NT2/D1 (cell line): ENCODE data around the gene ANXA4.
A peak's percentile ranks its signal among the peaks of the same experiment; 100 is the strongest.

Source experiments
- DNase-seq: peaks from one replicate; pipeline ENCODE4 v3.0.0-alpha.2; 2011; ENCODE audit warnings: low read depth, low spot score
- H3K27me3 ChIP-seq: 2 replicates; pipeline ENCODE4 v1.6.0; 2011; ENCODE audit warnings: mild to moderate bottlenecking; ENCODE audit not compliant: insufficient read length, insufficient read depth
- H3K36me3 ChIP-seq: 2 replicates; pipeline ENCODE4 v1.6.1; 2011; ENCODE audit warnings: mild to moderate bottlenecking, low read length, mixed read lengths; ENCODE audit not compliant: insufficient read depth, insufficient read length
- H3K4me1 ChIP-seq: 2 replicates; pipeline ENCODE4 v1.5.1; 2011; ENCODE audit not compliant: insufficient read depth, insufficient read length
- H3K4me3 ChIP-seq: 2 replicates; pipeline ENCODE4 v1.5.1; 2011; ENCODE audit warnings: low read depth; ENCODE audit not compliant: insufficient read length
- H3K9ac ChIP-seq: 2 replicates; pipeline ENCODE4 v1.6.0; 2011; ENCODE audit warnings: low read depth; ENCODE audit not compliant: insufficient read length
- H3K9me3 ChIP-seq: 2 replicates; pipeline ENCODE4 v1.5.1; 2011; ENCODE audit warnings: mild to moderate bottlenecking, low read length; ENCODE audit not compliant: insufficient read depth
- SUZ12 ChIP-seq: IDR thresholded peaks from 2 replicates; pipeline ENCODE4 v1.6.1; 2011; ENCODE audit not compliant: insufficient read length, insufficient read depth; ENCODE audit errors: extremely low read depth
- YY1 ChIP-seq: IDR thresholded peaks from 2 replicates; pipeline ENCODE4 v1.6.1; 2011; ENCODE audit not compliant: insufficient read length, insufficient read depth
- ZNF274 ChIP-seq: IDR thresholded peaks from 2 replicates; pipeline ENCODE4 v1.6.1; 2011; ENCODE audit warnings: mild to moderate bottlenecking, low read depth, low read length

The ANXA4 gene

GRCh38 chr2:69807821-69808540 is 66.0 kb downstream of the ANXA4 start:
- H3K36me3 ChIP-seq = peaks cover 21% of the 10 kb centered on the region
- H3K4me1 ChIP-seq = no peaks in the 10 kb centered on the region
- no peak overlapping the region for H3K9ac ChIP-seq
- no peak for DNase-seq
- no peaks in the 10 kb centered on the region for H3K27me3 ChIP-seq
- H3K4me3 ChIP-seq = no peak overlapping the region
- TF ChIP-seq YY1 = no peak
- no peak for TF ChIP-seq ZNF274
- TF ChIP-seq SUZ12 = no peak
- H3K9me3 ChIP-seq = no peaks in the 10 kb centered on the region

GRCh38 chr2:69810550-69810949 is 68.6 kb downstream of the ANXA4 start:
- TF ChIP-seq ZNF274 (no peak), SUZ12 (no peak), YY1 (no peak)
- Histone ChIP-seq H3K4me3 (no peak overlapping the region), H3K27me3 (no peaks in the 10 kb centered on the region), H3K9me3 (no peaks in the 10 kb centered on the region), H3K36me3 (peaks cover 17% of the 10 kb centered on the region), H3K9ac (no peak overlapping the region), H3K4me1 (no peaks in the 10 kb centered on the region)
- no peak for DNase-seq

GRCh38 chr2:69811018-69811417 is 69.1 kb downstream of the ANXA4 start:
- Histone ChIP-seq H3K27me3 (no peaks in the 10 kb centered on the region), H3K4me3 (no peak overlapping the region), H3K9ac (no peak overlapping the region), H3K4me1 (no peaks in the 10 kb centered on the region), H3K36me3 (peaks cover 17% of the 10 kb centered on the region), H3K9me3 (no peaks in the 10 kb centered on the region)
- TF ChIP-seq ZNF274 (no peak), YY1 (no peak), SUZ12 (no peak)
- no peak for DNase-seq

- Histone ChIP-seq H3K9ac (no peak overlapping the region), H3K9me3 (no peaks in the 10 kb centered on the region), H3K36me3 (peaks cover 11% of the 10 kb centered on the region), H3K4me1 (no peaks in the 10 kb centered on the region), H3K27me3 (no peaks in the 10 kb centered on the region), H3K4me3 (no peak overlapping the region)
- TF ChIP-seq ZNF274 = no peak
- no peak for TF ChIP-seq SUZ12
- no peak for TF ChIP-seq YY1
- no peak for DNase-seq
Measured at GRCh38 chr2:69811591-69811990, 69.7 kb downstream of the ANXA4 start.

- no peaks in the 10 kb centered on the region for H3K27me3 ChIP-seq
- no peak overlapping the region for H3K4me3 ChIP-seq
- DNase-seq = no peak
- H3K4me1 ChIP-seq = no peaks in the 10 kb centered on the region
- no peak for TF ChIP-seq ZNF274
- TF ChIP-seq SUZ12 = no peak
- no peak for TF ChIP-seq YY1
- peaks cover 6% of the 10 kb centered on the region for H3K36me3 ChIP-seq
- no peak overlapping the region for H3K9ac ChIP-seq
- no peaks in the 10 kb centered on the region for H3K9me3 ChIP-seq
Measured at GRCh38 chr2:69815717-69816116, 73.8 kb downstream of the ANXA4 start.

GRCh38 chr2:69816923-69817542 is 75.1 kb downstream of the ANXA4 start:
- H3K9ac ChIP-seq = no peak overlapping the region
- TF ChIP-seq ZNF274 (no peak), SUZ12 (no peak), YY1 (no peak)
- peaks cover 7% of the 10 kb centered on the region for H3K36me3 ChIP-seq
- H3K4me1 ChIP-seq = no peaks in the 10 kb centered on the region
- peak; percentile 85 for DNase-seq
- no peak overlapping the region for H3K4me3 ChIP-seq
- no peaks in the 10 kb centered on the region for H3K27me3 ChIP-seq
- H3K9me3 ChIP-seq = no peaks in the 10 kb centered on the region

- no peak for DNase-seq
Measured at GRCh38 chr2:69817729-69818501, 76.0 kb downstream of the ANXA4 start.

More at GRCh38 chr2:69817729-69818501, 76.0 kb downstream of the ANXA4 start:
- no peak overlapping the region for H3K4me3 ChIP-seq
- no peaks in the 10 kb centered on the region for H3K4me1 ChIP-seq
- no peaks in the 10 kb centered on the region for H3K27me3 ChIP-seq
- no peak overlapping the region for H3K9ac ChIP-seq
- H3K36me3 ChIP-seq = peaks cover 7% of the 10 kb centered on the region
- TF ChIP-seq ZNF274 (no peak), YY1 (no peak), SUZ12 (no peak)
- no peaks in the 10 kb centered on the region for H3K9me3 ChIP-seq
